Measurements from ENCODE around the gene GAS7.
A peak's percentile ranks its signal among the peaks of the same experiment; 100 is the strongest.

Gene GAS7

GRCh38 chr17:10234033-10234432 is 35.6 kb upstream of the GAS7 start:
- TF ChIP-seq, protein P1, sequence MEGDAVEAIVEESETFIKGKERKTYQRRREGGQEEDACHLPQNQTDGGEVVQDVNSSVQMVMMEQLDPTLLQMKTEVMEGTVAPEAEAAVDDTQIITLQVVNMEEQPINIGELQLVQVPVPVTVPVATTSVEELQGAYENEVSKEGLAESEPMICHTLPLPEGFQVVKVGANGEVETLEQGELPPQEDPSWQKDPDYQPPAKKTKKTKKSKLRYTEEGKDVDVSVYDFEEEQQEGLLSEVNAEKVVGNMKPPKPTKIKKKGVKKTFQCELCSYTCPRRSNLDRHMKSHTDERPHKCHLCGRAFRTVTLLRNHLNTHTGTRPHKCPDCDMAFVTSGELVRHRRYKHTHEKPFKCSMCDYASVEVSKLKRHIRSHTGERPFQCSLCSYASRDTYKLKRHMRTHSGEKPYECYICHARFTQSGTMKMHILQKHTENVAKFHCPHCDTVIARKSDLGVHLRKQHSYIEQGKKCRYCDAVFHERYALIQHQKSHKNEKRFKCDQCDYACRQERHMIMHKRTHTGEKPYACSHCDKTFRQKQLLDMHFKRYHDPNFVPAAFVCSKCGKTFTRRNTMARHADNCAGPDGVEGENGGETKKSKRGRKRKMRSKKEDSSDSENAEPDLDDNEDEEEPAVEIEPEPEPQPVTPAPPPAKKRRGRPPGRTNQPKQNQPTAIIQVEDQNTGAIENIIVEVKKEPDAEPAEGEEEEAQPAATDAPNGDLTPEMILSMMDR (IDR thresholded peaks at IDR 0.05; ENCODE audit: low read depth, low read length) = no peak
- no peak overlapping the region for H3K27ac ChIP-seq

DNA sequence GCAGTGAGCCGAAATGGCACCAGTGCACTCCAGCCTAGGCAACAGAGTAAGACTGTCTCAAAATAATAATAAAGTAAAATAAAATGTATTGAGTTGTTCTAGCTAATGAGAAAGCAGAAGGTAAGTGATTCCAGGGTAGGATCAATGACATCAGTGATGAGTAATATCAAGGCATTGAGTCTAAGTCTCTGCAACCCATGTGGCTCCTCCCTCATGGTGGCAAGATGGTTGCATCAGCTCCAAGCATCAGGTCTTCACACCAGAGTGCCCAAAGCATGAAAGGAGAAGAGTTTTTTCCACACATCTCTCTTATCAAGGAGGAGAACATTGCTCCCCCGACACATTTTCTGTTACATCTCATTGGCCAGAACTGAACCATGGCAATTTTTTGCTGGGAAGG is 34.8 kb upstream of the GAS7 start:
- no peak overlapping the region for H3K27ac ChIP-seq
- no peaks in the 10 kb centered on the region for H3K9me3 ChIP-seq (ENCODE audit: severe bottlenecking)
- DNase-seq = no peak
- H3K36me3 ChIP-seq = no peaks in the 10 kb centered on the region
- no peaks in the 10 kb centered on the region for H3K27me3 ChIP-seq (ENCODE audit: insufficient read depth, low read depth, severe bottlenecking)
- TF ChIP-seq, protein P1 (IDR thresholded peaks at IDR 0.05; ENCODE audit: low read depth, low read length) = no peak
- H3K4me3 ChIP-seq (ENCODE audit: low read depth, low read length) = no peak overlapping the region

More at GRCh38 chr17:10234033-10234432, 35.6 kb upstream of the GAS7 start:
- no peaks in the 10 kb centered on the region for H3K27me3 ChIP-seq (ENCODE audit: insufficient read depth, low read depth, severe bottlenecking)
- no peak overlapping the region for H3K4me3 ChIP-seq (ENCODE audit: low read depth, low read length)
- no peak for DNase-seq
- no peaks in the 10 kb centered on the region for H3K9me3 ChIP-seq (ENCODE audit: severe bottlenecking)
- no peaks in the 10 kb centered on the region for H3K36me3 ChIP-seq

DNA sequence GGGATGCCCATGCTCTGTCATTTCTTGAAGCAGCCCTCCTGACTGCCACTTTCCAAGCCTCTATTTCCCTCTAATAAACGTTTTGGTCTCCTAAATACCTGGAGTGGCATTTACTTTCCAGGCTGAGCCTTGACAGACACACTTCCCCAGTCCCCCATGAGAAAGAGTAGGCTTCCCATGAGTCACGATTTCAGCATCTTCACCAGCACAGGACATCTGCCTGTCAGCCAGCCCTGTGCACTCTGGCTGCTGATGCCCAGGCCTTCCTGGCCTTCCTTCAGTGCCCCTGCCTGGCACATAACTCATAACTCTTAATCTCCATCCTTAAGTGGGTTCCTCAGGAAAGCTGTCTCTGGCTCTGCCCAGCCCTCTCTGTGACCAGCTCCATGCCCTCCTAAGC is 30.8 kb upstream of the GAS7 start:
- no peak overlapping the region for H3K4me3 ChIP-seq (ENCODE audit: low read depth, low read length)
- H3K9me3 ChIP-seq (ENCODE audit: severe bottlenecking) = no peaks in the 10 kb centered on the region
- TF ChIP-seq, protein P1 (IDR thresholded peaks at IDR 0.05; ENCODE audit: low read depth, low read length) = no peak
- H3K27me3 ChIP-seq (ENCODE audit: insufficient read depth, low read depth, severe bottlenecking) = no peaks in the 10 kb centered on the region
- no peak overlapping the region for H3K27ac ChIP-seq
- DNase-seq = no peak
- no peaks in the 10 kb centered on the region for H3K36me3 ChIP-seq

GRCh38 chr17:10226930-10227695 is 28.7 kb upstream of the GAS7 start:
- DNase-seq = peak; percentile 74
- TF ChIP-seq, protein P1 (IDR thresholded peaks at IDR 0.05; ENCODE audit: low read depth, low read length) = peak; percentile 90
- Histone ChIP-seq H3K9me3 (ENCODE audit: severe bottlenecking) (peaks cover 2% of the 10 kb centered on the region), H3K36me3 (no peaks in the 10 kb centered on the region), H3K27me3 (ENCODE audit: insufficient read depth, low read depth, severe bottlenecking) (no peaks in the 10 kb centered on the region), H3K4me3 (ENCODE audit: low read depth, low read length) (no peak overlapping the region), H3K27ac (no peak overlapping the region)

GRCh38 chr17:10224582-10225195 is 26.3 kb upstream of the GAS7 start:
- Histone ChIP-seq H3K9me3 (ENCODE audit: severe bottlenecking) (peaks cover 2% of the 10 kb centered on the region), H3K27ac (no peak overlapping the region), H3K4me3 (ENCODE audit: low read depth, low read length) (no peak overlapping the region), H3K27me3 (ENCODE audit: insufficient read depth, low read depth, severe bottlenecking) (no peaks in the 10 kb centered on the region), H3K36me3 (no peaks in the 10 kb centered on the region)
- DNase-seq = no peak
- TF ChIP-seq, protein P1 (IDR thresholded peaks at IDR 0.05; ENCODE audit: low read depth, low read length) = no peak
